GM19351 (cell line): ENCODE measurements around the gene IMMT.
"Not testable (repeated sequence)": the region's sequence is repeated elsewhere in the genome, so short reads cannot be mapped to it uniquely, and the experiment has no call there.

Experiments used
- ATAC-seq: cut with Tn5 transposase; IDR thresholded peaks from one replicate; pipeline ENCODE4 v1.9.1; 2021; ENCODE audit warnings: mild to moderate bottlenecking, moderate library complexity; ENCODE audit not compliant: unreplicated experiment

The IMMT gene

DNA sequence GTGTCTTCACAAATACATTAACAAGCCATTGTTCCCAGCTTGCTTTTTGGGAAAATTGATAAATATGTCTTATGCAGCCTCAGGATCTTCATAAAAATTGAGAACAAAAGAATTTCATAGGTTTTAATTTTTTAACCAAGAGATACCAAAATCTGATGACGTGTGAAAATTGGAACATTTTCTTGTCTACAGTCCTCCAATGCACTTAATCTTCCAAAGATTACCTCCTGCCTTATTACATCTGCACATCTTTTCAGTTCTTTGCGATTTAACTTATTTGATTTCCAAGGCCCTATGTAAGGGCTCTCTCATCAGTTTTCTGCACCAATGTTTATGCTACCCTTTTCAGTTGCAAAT lies 7.1 kb upstream of the IMMT start:
- ATAC-seq, result no peak

DNA sequence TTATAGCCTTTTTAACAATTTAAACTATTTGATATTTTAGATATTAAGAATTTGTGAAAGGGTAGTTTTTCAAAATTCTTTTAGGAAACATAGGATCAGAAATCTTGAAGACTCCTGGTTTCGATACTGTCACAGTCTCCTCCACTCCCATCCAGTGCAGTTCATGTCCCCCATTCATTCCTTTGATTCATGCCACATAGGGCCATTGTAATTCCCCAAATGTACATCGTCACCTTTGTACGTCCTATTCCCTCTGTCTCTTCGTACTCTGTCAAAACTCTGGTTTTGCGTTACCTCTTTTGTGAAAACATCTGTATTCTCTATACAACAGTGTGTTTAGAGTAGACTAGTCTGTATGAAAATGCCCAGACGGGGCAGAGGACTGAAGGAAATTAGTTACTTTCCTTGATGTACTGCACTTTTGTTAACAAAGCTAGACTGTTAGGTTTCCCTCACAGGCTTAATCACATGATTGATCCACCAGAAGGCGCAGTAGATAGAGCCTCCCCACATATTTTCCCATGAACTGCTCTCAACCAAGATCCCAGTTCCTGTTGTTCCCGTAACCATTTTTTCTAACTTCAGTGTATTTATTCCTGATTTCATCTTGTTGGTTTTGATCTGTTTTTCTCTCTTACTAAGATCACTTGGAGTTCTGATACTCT lies 6.5 kb upstream of the IMMT start:
- ATAC-seq, result no peak

DNA sequence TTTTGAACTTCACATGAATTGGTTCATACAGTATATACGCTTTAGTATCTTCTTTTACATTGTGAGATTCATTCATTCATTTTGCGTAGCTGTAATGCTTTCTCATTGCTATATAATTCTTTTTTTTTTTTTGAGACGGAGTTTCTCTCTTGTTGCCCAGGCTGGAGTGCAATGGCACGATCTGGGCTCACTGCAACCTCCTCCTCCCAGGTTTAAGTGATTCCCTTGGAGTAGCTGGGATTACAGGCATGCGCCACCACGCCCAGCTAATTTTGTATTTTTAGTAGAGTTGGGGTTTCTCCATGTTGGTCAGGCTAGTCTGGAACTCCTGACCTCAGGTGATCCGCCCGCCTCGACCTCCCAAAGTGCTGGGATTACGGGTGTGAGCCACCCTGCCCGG lies 5.3 kb upstream of the IMMT start:
- not testable (repeated sequence) for ATAC-seq

DNA sequence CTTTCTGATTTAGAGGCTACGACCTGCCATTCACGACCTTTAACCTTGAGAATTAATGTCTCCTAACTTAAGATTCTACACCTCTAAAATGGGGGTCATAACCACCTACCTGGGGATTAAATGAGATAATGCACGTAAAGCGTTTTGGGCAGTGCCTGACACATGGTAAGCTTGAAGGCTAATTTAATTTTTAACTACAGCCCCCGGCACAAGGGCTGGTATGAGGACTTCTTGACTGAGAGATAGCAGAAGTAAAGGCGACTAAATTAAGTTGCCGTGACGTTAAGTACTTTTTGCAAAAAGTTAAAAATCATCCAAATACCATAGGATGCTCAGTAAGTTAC lies 4.5 kb upstream of the IMMT start:
- ATAC-seq, result no peak

DNA sequence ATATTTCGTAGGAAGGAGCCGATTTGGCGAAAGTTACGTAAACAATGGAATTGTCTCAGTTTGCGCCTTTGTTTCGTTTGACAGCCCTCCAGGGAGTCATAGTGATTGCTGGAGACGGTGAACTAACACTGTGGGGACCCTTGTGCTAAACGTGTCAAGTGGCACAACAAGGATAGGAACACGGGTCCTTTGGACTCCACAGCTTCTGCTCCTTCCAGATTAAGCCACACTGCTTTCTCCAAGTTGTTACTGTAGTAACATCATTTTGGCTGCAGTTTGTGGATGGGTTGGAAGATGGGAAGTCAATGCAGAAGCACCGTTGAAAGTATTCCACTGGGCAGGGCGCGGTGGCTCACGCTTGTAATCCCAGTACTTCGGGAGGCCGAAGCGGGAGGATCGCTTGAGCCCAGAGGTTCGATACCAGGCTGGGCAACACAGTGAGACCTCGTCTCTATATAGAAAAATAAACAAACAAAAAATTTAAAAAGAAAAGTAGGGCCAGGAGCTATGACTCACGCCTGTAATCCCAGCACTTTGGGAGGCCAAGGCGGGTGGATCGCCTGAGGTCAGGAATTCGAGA lies 636 bp upstream of the IMMT start:
- peak; percentile 2 for ATAC-seq

DNA sequence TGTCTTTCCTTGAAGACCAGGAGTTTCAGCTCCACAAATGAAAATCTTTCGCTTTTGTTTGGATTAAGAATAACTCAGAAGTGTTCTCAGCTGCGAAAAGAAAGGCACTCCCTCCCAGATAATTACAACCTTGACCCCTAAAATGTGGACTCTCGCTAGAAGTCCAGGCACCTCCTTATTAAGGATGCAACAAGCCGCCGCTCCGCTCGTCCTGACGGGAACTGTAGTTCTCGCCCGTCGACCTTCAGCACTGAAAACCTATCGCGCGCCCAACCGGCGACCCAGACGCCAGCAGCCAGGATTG lies 559 bp downstream of the IMMT start:
- ATAC-seq, result no peak

DNA sequence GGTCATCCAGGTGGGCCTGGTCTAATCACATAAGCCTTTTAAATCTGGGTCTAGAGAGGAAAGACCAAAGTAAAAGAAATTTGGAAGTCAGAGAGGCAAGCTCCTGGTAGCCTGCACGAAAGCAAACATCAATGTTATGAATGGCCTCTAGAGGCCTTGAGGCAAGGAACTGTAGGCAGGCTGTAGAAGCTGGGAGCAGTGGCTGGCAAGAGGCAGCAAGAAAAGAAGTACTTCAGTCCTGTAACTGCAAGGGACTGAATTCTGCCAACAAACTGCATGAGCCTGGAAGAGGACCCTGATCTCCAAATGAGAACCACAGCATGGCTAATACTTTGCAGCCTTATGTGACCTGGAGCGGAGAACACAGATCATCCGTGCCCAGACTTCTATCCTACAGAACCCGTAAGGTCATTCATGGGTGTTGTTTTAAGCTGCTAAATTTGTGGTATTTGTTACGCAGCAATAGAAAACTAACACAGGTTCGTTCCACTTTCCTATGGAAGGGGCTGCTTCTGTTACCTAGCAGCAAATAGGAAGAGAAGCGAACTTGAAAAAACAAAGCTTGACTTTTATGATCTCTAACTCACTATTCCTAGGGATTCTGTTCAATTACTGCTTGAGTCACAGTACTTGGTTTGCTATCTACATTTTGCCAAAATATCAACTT lies 1.2 kb downstream of the IMMT start:
- no peak for ATAC-seq

DNA sequence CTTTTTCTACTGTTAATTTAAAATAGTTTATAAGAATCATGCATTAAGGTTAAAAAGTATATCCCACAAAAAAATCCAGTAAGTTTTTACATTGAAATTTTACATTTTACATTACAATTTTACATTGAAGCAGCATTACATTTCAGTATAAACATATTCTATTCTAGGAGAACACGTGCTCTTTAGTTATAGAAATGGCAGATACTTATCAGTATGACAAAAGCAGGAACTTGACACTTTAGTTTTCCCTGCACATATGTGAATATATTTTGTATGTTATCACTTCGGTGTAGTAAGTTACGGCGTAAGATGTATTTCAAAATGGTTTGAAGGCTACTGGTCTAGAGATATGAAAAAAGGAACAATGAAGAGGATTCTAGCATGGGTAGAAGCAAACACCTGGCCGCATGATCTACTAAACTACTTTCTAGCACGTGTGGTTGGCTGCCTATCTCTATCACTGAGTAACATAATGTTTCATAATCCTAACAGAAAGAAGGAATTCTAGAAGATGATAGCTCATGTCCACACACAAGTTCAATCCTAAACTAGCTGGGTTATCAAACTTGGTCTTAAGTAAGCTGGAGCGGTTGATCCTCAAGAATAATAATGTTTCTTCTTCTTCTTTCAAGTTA lies 5.4 kb downstream of the IMMT start:
- ATAC-seq, result no peak

DNA sequence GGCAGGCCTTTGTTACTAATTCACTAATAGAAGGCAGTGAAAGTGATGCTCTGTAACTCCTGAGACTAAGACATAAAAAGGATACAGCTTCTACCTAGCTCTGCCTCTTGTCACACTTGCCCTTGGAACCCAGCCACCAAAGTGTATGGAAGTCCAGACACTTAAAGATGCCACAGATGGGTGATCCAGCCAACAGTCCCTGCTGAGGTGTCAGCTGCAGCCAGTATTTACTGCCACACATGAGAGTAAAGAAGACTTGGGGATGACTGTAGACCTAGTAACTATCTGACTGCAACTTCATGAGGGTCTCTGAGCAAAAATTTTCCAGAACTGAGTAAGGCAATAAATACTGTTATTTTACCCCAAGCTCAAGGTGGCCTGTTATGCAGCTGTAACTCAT lies 8.8 kb downstream of the IMMT start:
- ATAC-seq, result no peak

DNA sequence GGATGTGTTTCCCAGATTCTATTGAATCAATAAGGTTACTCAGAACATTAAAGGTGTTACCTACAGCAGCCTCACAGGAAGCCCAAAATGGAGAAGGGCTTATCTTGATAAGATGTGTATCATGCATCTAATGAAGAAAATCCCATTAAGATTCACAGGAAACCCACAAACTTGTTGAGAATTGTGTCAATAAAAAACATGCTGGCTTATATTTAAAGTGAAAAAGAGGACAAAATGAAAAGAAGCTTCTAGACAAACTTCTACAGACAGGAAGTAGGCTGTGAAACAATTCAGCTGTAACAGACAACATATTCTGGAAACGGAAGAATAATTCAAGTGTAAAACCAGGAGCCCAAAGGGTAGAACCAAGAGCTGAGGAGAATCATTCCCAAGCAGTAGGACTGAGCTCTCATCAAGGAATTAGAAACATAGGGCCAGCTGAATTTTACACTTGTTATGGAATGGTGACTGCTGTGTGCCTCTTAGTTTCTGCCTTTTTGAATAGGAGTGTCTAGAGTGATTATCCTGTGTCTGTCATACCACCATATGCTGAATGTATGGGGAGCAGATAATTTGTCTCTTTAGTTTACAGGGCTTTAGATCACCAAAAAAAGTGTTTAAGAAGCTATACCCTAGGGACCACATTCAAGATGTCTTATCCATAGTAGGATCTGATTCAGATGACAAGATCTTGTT lies 9.6 kb downstream of the IMMT start:
- no peak for ATAC-seq

DNA sequence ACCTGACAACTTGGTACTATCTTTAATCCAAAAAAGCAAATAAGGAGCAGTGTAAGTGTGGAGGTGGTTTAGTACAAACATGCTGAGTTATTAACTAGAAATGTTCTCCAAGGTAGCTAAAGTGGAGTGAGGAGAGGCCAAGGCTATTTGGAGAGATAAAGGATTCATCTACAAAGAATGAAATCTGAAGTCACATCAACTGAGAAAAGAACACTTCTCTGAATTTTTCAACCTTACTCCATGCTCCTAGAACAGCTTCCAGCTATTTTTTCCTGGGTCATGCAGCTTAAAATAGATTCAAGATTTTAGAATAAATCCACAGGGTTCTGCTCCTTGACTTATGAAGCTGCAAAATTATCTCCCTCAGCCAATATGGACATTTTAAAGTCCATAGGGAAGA lies 18.7 kb downstream of the IMMT start:
- ATAC-seq, result no peak

DNA sequence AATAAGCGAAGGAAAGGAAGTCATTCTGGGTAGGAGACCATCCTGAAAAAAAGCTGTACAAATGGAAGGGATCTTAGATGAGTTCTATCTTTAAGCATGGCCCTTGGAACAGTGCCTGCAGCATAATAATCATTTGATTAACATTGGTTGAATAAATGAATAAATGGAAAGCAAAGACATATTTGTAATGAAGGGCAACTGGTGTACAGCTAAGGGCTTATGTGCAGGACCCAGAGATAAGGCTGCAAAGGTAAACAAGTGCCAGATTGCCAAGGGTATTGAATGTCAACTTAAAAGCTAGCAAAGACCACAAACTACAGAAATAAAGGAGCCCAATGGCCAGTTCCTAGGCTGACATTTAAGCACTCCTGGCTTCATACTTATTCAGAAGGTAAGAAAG lies 19.4 kb downstream of the IMMT start:
- no peak for ATAC-seq

DNA sequence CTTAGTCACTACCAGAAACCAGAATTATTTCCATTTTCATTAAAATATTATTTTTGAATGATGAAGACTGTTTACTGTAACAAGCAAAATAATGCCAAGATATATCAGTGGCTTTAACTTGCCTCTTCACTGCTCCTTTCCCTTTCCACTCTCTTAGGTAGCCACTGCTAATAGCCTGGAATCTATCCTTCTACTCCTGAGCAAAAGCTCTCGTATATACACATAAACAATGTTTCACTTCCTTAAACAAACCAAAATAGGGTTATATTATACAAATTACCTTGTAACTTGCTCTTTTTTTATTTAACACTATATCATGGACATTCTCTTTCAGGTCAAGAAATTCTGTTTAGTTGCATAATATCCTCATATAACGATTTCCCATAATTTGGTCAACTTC lies 20.8 kb downstream of the IMMT start:
- ATAC-seq, result no peak

DNA sequence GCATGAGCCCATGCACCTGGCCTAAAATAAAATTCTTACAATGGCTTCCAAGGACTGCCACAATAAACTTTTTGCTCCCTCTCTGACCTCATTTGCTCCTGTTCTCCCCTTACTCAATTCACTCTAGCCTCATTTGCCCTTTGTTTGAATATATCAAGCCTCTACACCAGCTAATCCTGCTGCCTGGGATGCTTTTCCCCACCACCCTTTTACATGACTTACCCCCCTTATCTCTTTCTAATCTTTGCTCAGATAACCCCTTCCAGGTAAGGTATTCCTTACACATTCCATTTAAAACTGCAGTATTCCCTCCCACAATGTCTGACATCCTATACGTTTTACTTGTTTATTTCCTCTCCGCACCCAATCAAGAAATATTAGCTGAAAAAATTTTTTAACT lies 22.7 kb downstream of the IMMT start:
- no peak for ATAC-seq

DNA sequence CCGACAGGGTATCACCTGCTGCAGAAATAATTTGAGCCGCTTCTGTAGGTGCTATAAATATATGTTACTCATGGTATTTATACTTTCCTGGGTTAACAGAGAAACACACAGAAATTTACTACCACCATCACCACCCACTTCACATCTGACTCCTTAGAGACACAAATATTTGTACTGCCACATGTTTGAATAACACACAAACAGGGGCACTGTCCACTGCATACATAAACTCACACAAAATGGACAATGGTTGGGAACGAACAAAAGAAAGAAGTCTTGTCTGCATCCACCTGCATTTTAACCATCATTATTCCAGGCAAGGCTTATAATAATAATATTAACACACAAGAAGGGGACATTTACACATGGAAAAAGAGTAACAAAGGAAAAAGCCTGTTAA lies 24.0 kb downstream of the IMMT start:
- ATAC-seq, result no peak

DNA sequence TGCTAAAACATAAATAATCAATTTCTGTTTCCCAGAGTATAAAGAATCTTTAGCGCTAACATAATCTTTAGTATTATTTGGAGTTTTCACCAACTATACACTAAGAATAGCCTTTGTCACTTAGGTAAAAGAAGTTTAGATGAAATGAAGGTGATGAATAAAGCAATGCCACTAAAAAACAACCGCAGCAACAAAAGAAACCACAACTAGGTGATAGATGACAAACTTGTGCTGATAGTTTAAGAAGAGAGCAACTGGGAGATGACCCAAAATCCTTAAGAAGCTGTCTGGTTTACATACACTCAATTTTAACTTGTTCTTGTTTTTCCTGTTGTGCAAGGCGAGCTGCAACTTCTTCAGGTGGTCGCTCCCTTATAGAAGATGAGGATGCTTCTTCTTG lies 24.8 kb downstream of the IMMT start:
- no peak for ATAC-seq

DNA sequence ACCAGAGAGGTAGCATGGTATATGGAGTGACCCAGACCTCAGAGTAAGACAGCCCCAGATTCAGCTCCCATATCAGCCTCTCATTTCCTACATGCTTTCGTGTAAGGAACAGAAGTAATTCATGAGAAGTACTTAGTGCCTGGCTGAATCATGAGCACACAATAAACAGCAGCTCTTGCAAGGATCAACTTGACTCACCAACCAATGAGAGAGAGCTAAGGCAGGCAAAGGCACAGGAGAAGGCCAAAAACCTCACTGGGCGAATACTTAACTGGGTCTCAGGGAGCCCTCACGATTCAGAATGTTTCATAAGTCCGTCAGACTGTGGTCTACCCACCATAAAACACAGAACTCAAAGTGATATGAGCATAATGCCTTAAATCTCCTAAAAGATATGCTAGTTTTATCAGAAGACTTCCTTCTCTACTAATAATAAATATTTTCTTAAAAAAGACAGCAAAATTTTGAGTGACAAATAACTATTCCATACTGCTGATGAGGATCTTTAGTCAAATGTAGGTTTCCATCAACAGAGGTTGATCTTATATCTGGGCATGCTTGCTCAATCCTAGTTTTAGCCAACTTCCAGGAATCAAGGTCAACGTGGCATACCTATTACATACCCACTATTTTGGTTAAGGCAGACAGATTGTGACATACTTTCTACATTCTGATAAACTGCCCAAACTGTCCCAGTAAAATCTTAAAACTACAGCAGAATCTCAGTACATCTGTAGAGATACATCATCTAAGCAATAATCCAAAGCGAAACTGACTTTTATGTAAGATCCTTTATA lies 34.9 kb downstream of the IMMT start:
- ATAC-seq, result no peak

DNA sequence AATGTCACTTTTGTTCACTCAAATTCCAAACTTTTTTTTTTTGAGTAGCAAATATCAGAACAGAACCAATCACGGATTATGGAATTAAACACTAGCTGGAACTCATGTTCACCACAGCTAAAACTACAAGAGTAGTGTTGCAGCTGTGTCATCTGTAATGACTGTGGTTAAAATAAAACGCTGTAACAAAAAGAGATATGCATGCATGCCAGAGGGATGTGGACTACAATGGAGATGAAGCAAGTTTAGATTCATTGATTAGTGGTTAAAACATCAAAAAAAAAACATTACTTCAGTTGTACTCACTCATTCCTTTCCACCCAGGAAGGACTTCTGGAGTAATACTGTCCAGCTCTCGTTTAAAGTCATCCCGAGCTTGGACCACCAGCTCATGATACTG lies 37.0 kb downstream of the IMMT start:
- no peak for ATAC-seq

DNA sequence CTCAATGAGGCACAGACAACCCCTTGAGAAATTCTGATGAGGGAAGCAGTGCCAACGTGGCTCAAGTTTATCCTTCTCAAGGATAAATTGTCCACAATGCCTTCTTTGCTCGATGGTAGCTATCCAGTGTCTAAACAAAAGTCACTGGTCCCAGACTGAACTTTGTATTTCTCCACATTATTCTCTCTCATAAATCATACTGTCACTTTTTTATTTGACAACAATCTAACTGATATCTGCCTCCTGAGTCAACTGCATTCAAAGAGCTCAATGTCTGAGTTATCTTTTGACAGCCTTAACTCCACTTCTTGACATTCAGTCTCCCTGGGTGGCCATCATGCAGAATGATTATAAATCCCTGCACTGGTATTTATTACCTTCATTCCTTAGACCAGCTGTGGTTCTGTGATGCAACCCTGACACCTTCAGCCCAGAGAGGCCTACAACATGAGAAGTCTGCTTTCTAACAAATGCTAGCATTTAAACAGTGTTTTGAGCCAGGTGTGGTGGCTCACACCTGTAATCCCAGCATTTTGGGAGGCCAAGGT lies 38.2 kb downstream of the IMMT start:
- ATAC-seq, result no peak

DNA sequence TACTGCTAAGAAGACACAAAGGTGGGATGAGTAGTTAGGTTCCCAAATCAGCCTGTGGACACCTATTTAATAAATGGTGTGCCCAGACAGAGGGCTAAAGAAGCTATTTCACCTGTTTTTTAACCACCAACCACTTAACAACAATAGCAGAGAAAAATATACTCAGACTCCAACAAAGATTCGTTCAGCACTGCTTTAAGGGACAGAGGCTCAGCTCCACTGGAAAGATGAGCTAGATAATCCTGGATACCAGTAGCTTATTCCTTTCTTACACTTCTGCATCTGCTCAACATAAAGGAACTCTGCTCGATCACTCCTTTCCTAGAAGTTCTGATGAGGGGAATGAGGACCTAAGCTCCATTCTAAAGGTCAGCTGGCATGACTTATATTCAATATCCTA lies 44.8 kb downstream of the IMMT start:
- ATAC-seq, result no peak

DNA sequence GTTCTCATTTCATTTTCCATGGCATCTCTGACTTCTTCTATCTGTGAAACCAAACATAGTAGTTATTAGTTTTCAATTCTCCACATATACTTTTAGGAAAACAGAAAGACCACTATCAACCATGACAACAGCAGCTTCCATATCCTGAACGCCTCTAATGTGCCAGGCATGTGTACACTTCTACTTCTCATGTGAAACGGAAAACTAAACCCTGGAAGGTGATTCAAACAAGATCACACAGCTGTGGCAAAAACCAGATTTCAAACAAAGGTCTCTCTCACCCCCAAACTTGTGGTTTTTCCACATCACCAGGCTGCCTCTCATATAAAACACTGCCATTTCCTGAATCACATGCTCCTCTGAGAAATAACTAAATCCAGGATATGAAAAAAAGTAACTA lies 47.5 kb downstream of the IMMT start:
- ATAC-seq, result no peak
